SU-DHL-6 (cell line): ENCODE data around the gene DDX51.

ENCODE experiments used
- H2AFZ ChIP-seq: fragments of 200-600 bp; sonication (generic); 2 replicates; pipeline ENCODE4 v1.6.1; 2014; ENCODE audit warnings: low read depth, mild to moderate bottlenecking, moderate library complexity, mixed read lengths, antibody characterized with exemption, low read length; ENCODE audit not compliant: severe bottlenecking
- H3F3A ChIP-seq: fragments of 200-600 bp; shearing (Covaris generic); 2 replicates; pipeline ENCODE4 v1.6.0; 2016; ENCODE audit warnings: antibody characterized with exemption, mild to moderate bottlenecking; ENCODE audit not compliant: insufficient read depth
- H3K27ac ChIP-seq: fragments of 200-600 bp; sonication (generic); 2 replicates; pipeline ENCODE4 v1.5.1; 2016; ENCODE audit warnings: low read depth, mild to moderate bottlenecking, low read length, moderate library complexity, mixed read lengths
- H3K27me3 ChIP-seq: fragments of 200-600 bp; sonication (generic), shearing (Covaris generic); 2 replicates; pipeline ENCODE4 v1.6.0; 2014; ENCODE audit warnings: mild to moderate bottlenecking, low read length
- H3K36me3 ChIP-seq: fragments of 200-600 bp; sonication (generic); 2 replicates; pipeline ENCODE4 v1.6.1; 2014; ENCODE audit warnings: mild to moderate bottlenecking, low read length, mixed read lengths
- H3K4me2 ChIP-seq: fragments of 300-600, 200-600 bp; shearing (Covaris generic), sonication (generic); 2 replicates; pipeline ENCODE4 v1.6.0; 2014; ENCODE audit warnings: low read length, low read depth, mild to moderate bottlenecking; ENCODE audit not compliant: poor library complexity, severe bottlenecking
- H3K4me3 ChIP-seq: fragments of 200-600 bp; sonication (generic); 2 replicates; pipeline ENCODE4 v1.5.1; 2014; ENCODE audit warnings: antibody characterized with exemption, low read length, mild to moderate bottlenecking, mixed read lengths; ENCODE audit not compliant: insufficient read depth, poor library complexity, severe bottlenecking
- H3K79me2 ChIP-seq: fragments of 200-600 bp; sonication (generic); 2 replicates; pipeline ENCODE4 v1.6.1; 2014; ENCODE audit warnings: mild to moderate bottlenecking, low read length, moderate library complexity; ENCODE audit not compliant: insufficient read depth
- H3K9ac ChIP-seq: fragments of 200-600 bp; sonication (generic); 2 replicates; pipeline ENCODE4 v1.7.0; 2014; ENCODE audit warnings: mild to moderate bottlenecking, low read length
- H3K9me2 ChIP-seq: fragments of 200-600 bp; sonication (generic); replicated peaks from 2 replicates; pipeline ENCODE4 v1.6.1; 2014; ENCODE audit warnings: low read length; ENCODE audit not compliant: insufficient read depth
- H3K9me3 ChIP-seq: fragments of 200-600 bp; sonication (generic); 2 replicates; pipeline ENCODE4 v1.6.1; 2014; ENCODE audit warnings: low read length, mixed read lengths; ENCODE audit not compliant: insufficient read depth
- H4K20me1 ChIP-seq: fragments of 200-600 bp; sonication (generic); 2 replicates; pipeline ENCODE4 v1.6.1; 2014; ENCODE audit warnings: low read depth, mild to moderate bottlenecking, antibody characterized with exemption, low read length, moderate library complexity, mixed read lengths
- CTCF ChIP-seq: fragments of 200-600 bp; sonication (generic); IDR thresholded peaks from one replicate; pipeline ENCODE4 v1.5.1; 2017; ENCODE audit warnings: antibody characterized with exemption, mild to moderate bottlenecking, low read length, moderate library complexity; ENCODE audit not compliant: insufficient read depth, poor library complexity, severe bottlenecking
- EZH2phosphoT487 ChIP-seq: fragments of 200-600 bp; sonication (generic), shearing (Covaris generic); conservative IDR thresholded peaks from 2 replicates; pipeline ENCODE4 v1.6.1; 2018; ENCODE audit warnings: mild to moderate bottlenecking, antibody characterized with exemption, low read length, moderate library complexity, mixed read lengths

The DDX51 gene

GRCh38 chr12:132176920-132177551, 32.9 kb upstream of the DDX51 start:
- Histone ChIP-seq H4K20me1 (no peaks in the 10 kb centered on the region), H3K4me2 (no peak overlapping the region), H3K4me3 (no peak overlapping the region), H3K27ac (no peak overlapping the region), H3K79me2 (no peaks in the 10 kb centered on the region), H3F3A (no peaks in the 10 kb centered on the region), H3K27me3 (no peaks in the 10 kb centered on the region), H3K36me3 (no peaks in the 10 kb centered on the region), H3K9ac (no peak overlapping the region), H3K9me3 (no peaks in the 10 kb centered on the region), H2AFZ (no peak overlapping the region), H3K9me2 (no peaks in the 10 kb centered on the region)
- TF ChIP-seq EZH2phosphoT487: no peak
- TF ChIP-seq CTCF: no peak

GRCh38 chr12:132176385-132176919, 32.3 kb upstream of the DDX51 start:
- H3K4me3 ChIP-seq: no peak overlapping the region
- H3K27me3 ChIP-seq: no peaks in the 10 kb centered on the region
- H3K9me2 ChIP-seq: no peaks in the 10 kb centered on the region
- no peak overlapping the region for H3K9ac ChIP-seq
- no peaks in the 10 kb centered on the region for H3K9me3 ChIP-seq
- H3K27ac ChIP-seq: no peak overlapping the region
- H3K79me2 ChIP-seq: no peaks in the 10 kb centered on the region
- H3K4me2 ChIP-seq: no peak overlapping the region
- TF ChIP-seq EZH2phosphoT487 (no peak), CTCF (no peak)
- H2AFZ ChIP-seq: no peak overlapping the region
- H4K20me1 ChIP-seq: no peaks in the 10 kb centered on the region
- H3K36me3 ChIP-seq: no peaks in the 10 kb centered on the region
- H3F3A ChIP-seq: no peaks in the 10 kb centered on the region

- Histone ChIP-seq H4K20me1 (no peaks in the 10 kb centered on the region), H3K27ac (no peak overlapping the region), H3K9me3 (no peaks in the 10 kb centered on the region), H3K79me2 (no peaks in the 10 kb centered on the region), H3K9me2 (no peaks in the 10 kb centered on the region), H3K4me2 (no peak overlapping the region), H2AFZ (no peak overlapping the region), H3F3A (no peaks in the 10 kb centered on the region), H3K9ac (no peak overlapping the region), H3K4me3 (no peak overlapping the region), H3K36me3 (no peaks in the 10 kb centered on the region), H3K27me3 (no peaks in the 10 kb centered on the region)
- no peak for TF ChIP-seq CTCF
- TF ChIP-seq EZH2phosphoT487: no peak
Observed at GRCh38 chr12:132175496-132176384, 31.6 kb upstream of the DDX51 start.
